ENCODE measurements around the gene SPATA6. TPM values are rescaled to one million over a fixed set of nuclear protein-coding genes. Genes with fewer than 3 reads are reported as not detected.

The SPATA6 gene
- total and polyA plus RNA-seq, 2 of the 13 experiments (the other 11 are each of a cell fraction or from before 2014, with no cell fraction given) = 0.81 to 3.3 TPM

- Histone ChIP-seq H3K9me3 (ENCODE audit: low read length) (no peaks in the 10 kb centered on the region), H3K4me1 (ENCODE audit: insufficient read depth, low read length) (peaks cover 9% of the 10 kb centered on the region; the same call in 1 of the 2 replicates), H2AFZ (ENCODE audit: low read length) (no peak overlapping the region), H3K36me3 (replicated peaks in 1 of 2; ENCODE audit: control insufficient read depth in 1 of 2, insufficient read depth in 2 of 2, low read length in 2 of 2) (no peaks in the 10 kb centered on the region), H3K9ac (ENCODE audit: insufficient read depth, low read depth, low read length) (no peak overlapping the region), H3K79me2 (ENCODE audit: insufficient read depth, low read length) (no peaks in the 10 kb centered on the region), H4K20me1 (ENCODE audit: insufficient read depth, low read length) (no peaks in the 10 kb centered on the region), H3K27ac (ENCODE audit: extremely low read length, insufficient read depth, low read length) (no peak overlapping the region), H3K27me3 (ENCODE audit: control insufficient read depth in 1 of 2, insufficient read depth in 2 of 2, low read length in 2 of 2) (no peaks in the 10 kb centered on the region), H3K4me2 (ENCODE audit: low read depth, low read length) (no peak overlapping the region), H3K4me3 (replicated peaks in 1 of 3; ENCODE audit: insufficient read depth in 1 of 3, low read depth in 2 of 3, low read length in 3 of 3) (no peak overlapping the region)
- ChIA-PET CTCF (ENCODE audit: low intra/inter-chr PET ratio, low total read pairs) (no interaction called here), POLR2A (no interaction called here)
- in situ Hi-C loops (cut with HindIII; ENCODE audit: extremely low pct_ligation_motif_present, low pct_unique_long_range_greater_than_20kb) = no loop called here
- intact Hi-C loops (cut with micrococcal nuclease; ENCODE audit: unreplicated experiment) = no loop called here
- 42% methylated on average over 1 of the region's 1 CpG for WGBS (ENCODE audit: low lambda C conversion rate)
- no TSS peak for BruUV-seq (replicated peaks)
- no peak for ATAC-seq
- no peak for FAIRE-seq
- DNase-seq (ENCODE audit: low spot score) = no peak
- TF ChIP-seq GMEB2 (CRISPR knock-in tag; IDR thresholded peaks at IDR 0.05; ENCODE audit: low read depth) = no peak
- no peak for TF ChIP-seq JDP2 (CRISPR knock-in tag; IDR thresholded peaks at IDR 0.05; ENCODE audit: borderline replicate concordance)
- TF ChIP-seq ZFY (CRISPR knock-in tag; IDR thresholded peaks at IDR 0.05) = no peak
- no peak for TF ChIP-seq MXI1 (IDR thresholded peaks at IDR 0.05; ENCODE audit: borderline replicate concordance, low read depth, low read length)
- no peak for TF ChIP-seq ZNF850 (CRISPR knock-in tag; conservative IDR thresholded peaks at IDR 0.05)
- no peak for TF ChIP-seq GPN1 (CRISPR knock-in tag; IDR thresholded peaks at IDR 0.05; ENCODE audit: borderline replicate concordance)
- no peak for TF ChIP-seq ZNF547 (CRISPR knock-in tag; IDR thresholded peaks at IDR 0.05)
- TF ChIP-seq SKIL (CRISPR knock-in tag; IDR thresholded peaks at IDR 0.05; ENCODE audit: borderline replicate concordance) = no peak
- TF ChIP-seq SP2 (CRISPR knock-in tag; IDR thresholded peaks at IDR 0.05) = no peak
- no peak for TF ChIP-seq ZNF296 (CRISPR knock-in tag; conservative IDR thresholded peaks at IDR 0.05)
- no peak for TF ChIP-seq ZNF607 (CRISPR knock-in tag; IDR thresholded peaks at IDR 0.05; ENCODE audit: borderline replicate concordance)
- no peak for TF ChIP-seq IRF1 (CRISPR knock-in tag; IDR thresholded peaks at IDR 0.05; ENCODE audit: low read depth)
- no peak for TF ChIP-seq HMGXB4 (CRISPR knock-in tag; IDR thresholded peaks at IDR 0.05; ENCODE audit: borderline replicate concordance in 1 of 2, low read depth in 1 of 2)
- TF ChIP-seq NFE2L1 (CRISPR knock-in tag; IDR thresholded peaks at IDR 0.05; ENCODE audit: borderline replicate concordance) = no peak
- TF ChIP-seq SYNCRIP (IDR thresholded peaks at IDR 0.05; ENCODE audit: insufficient read depth, low read depth, low read length) = no peak
- TF ChIP-seq LRRFIP1 (CRISPR knock-in tag; conservative IDR thresholded peaks at IDR 0.05) = no peak
These were observed 66.6 kb downstream of the SPATA6 start for GRCh38 chr1:48405400-48405799.

Data from HepG2 (cell line).